ENCODE measurements around the gene WAPL.

DNA sequence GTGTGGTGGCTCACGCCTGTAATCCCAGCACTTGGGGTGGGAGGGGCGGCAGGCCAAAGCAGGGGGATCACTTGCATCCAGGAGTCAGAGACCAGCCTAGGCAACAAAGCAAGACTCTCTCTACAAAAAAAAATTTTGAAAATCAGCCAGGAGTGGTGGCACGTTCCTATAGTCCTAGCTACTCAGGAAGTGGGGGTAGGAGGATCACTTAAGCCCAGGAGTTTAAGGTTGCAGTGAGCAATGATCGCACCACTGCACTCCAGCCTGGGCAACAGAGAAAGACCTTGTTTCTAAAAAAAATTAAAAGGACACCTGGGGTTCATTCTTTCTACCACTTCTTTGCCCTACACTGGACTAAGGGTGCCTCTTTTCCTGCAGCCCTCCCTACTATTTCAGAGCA lies 15.1 kb downstream of the WAPL start:
- TF ChIP-seq, protein P1, sequence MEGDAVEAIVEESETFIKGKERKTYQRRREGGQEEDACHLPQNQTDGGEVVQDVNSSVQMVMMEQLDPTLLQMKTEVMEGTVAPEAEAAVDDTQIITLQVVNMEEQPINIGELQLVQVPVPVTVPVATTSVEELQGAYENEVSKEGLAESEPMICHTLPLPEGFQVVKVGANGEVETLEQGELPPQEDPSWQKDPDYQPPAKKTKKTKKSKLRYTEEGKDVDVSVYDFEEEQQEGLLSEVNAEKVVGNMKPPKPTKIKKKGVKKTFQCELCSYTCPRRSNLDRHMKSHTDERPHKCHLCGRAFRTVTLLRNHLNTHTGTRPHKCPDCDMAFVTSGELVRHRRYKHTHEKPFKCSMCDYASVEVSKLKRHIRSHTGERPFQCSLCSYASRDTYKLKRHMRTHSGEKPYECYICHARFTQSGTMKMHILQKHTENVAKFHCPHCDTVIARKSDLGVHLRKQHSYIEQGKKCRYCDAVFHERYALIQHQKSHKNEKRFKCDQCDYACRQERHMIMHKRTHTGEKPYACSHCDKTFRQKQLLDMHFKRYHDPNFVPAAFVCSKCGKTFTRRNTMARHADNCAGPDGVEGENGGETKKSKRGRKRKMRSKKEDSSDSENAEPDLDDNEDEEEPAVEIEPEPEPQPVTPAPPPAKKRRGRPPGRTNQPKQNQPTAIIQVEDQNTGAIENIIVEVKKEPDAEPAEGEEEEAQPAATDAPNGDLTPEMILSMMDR (IDR thresholded peaks at IDR 0.05; ENCODE audit: insufficient read depth, low read depth, low read length): no peak
- no peak for TF ChIP-seq EZH2 (IDR thresholded peaks at IDR 0.05; ENCODE audit: insufficient read depth, low read length)
